ENCODE data around the gene F2RL3. TPM values are rescaled to one million over a fixed set of nuclear protein-coding genes. Genes with fewer than 3 reads are reported as not detected.

Gene F2RL3
- total and polyA plus RNA-seq, 11 donors: 0.12 to 4.6 (median 1.2) TPM

- H3K9me3 ChIP-seq: peaks cover 0 to 24% (median 10%) of the 10 kb centered on the region in 12 donors
- no peak overlapping the region for H3K4me3 ChIP-seq
- no peaks in the 10 kb centered on the region for H3K27me3 ChIP-seq
- H3K4me1 ChIP-seq: no peaks in the 10 kb centered on the region
- ATAC-seq: no peak
- TF ChIP-seq CTCF (IDR thresholded peaks at IDR 0.05) (no peak), POLR2A (IDR thresholded peaks at IDR 0.05) (no peak)
- no peak for DNase-seq
- H3K36me3 ChIP-seq: peaks cover 0 to 10% (median 0%) of the 10 kb centered on the region in 9 donors
- intact Hi-C loops (cut with DNase I): no loop called here
- 64 to 75% (median 71%) methylated on average over 12 of the region's 12 CpGs for WGBS, 4 donors
- no peak overlapping the region for H3K27ac ChIP-seq
These were observed 32.2 kb downstream of the F2RL3 start for GRCh38 chr19:16920816-16921529.

- TF ChIP-seq CTCF (IDR thresholded peaks at IDR 0.05) (no peak), POLR2A (IDR thresholded peaks at IDR 0.05) (no peak)
- WGBS, 4 donors: 81 to 93% (median 91%) methylated on average over 10 to 21 of the region's 21 CpGs
- DNase-seq: no peak
These were observed 33.2 kb downstream of the F2RL3 start for GRCh38 chr19:16921766-16922591.

GRCh38 chr19:16922592-16922934 is 33.8 kb downstream of the F2RL3 start:
- WGBS, 4 donors: 84 to 100% (median 88%) methylated on average over 1 of the region's 1 CpG
- intact Hi-C loops (cut with DNase I): no loop called here
- no peak overlapping the region for H3K4me3 ChIP-seq

More at GRCh38 chr19:16921766-16922591, 33.2 kb downstream of the F2RL3 start:
- Histone ChIP-seq H3K27me3 (no peaks in the 10 kb centered on the region), H3K4me1 (no peaks in the 10 kb centered on the region), H3K36me3 (peaks cover 0 to 10% (median 0%) of the 10 kb centered on the region in 9 donors), H3K27ac (no peak overlapping the region), H3K4me3 (no peak overlapping the region), H3K9me3 (peaks cover 0 to 30% (median 10%) of the 10 kb centered on the region in 12 donors)
- intact Hi-C loops (cut with DNase I): no loop called here
- ATAC-seq: no peak

More at GRCh38 chr19:16922592-16922934, 33.8 kb downstream of the F2RL3 start:
- Histone ChIP-seq H3K4me1 (no peaks in the 10 kb centered on the region), H3K36me3 (peaks cover 0 to 10% (median 0%) of the 10 kb centered on the region in 9 donors), H3K27me3 (no peaks in the 10 kb centered on the region), H3K9me3 (peaks cover 0 to 30% (median 10%) of the 10 kb centered on the region in 12 donors), H3K27ac (no peak overlapping the region)
- TF ChIP-seq CTCF (IDR thresholded peaks at IDR 0.05): no peak
- no peak for TF ChIP-seq POLR2A (IDR thresholded peaks at IDR 0.05)
- ATAC-seq (no peak), DNase-seq (no peak)
